ENCODE measurements around the gene LRRC36. TPM values are rescaled to one million over a fixed set of nuclear protein-coding genes. Genes with fewer than 3 reads are reported as not detected.

The LRRC36 gene
- polyA plus RNA-seq, 4 donors: 3.5 to 4.6 (median 3.9) TPM

- DNase-seq (ENCODE audit: low read depth in 4 of 4, low spot score in 3 of 4): no peak
Measured at GRCh38 chr16:67294171-67294757, 32.4 kb upstream of the LRRC36 start.

- no peak for DNase-seq (ENCODE audit: low read depth in 4 of 4, low spot score in 3 of 4)
Measured at GRCh38 chr16:67294938-67295361, 31.7 kb upstream of the LRRC36 start.

GRCh38 chr16:67296420-67296819 lies 30.2 kb upstream of the LRRC36 start:
- DNase-seq (ENCODE audit: low read depth in 4 of 4, low spot score in 3 of 4): no peak

GRCh38 chr16:67298277-67298676 lies 28.3 kb upstream of the LRRC36 start:
- DNase-seq (ENCODE audit: low read depth in 4 of 4, low spot score in 3 of 4): no peak

GRCh38 chr16:67299269-67299668 lies 27.3 kb upstream of the LRRC36 start:
- DNase-seq (ENCODE audit: low read depth in 4 of 4, low spot score in 3 of 4): no peak

- DNase-seq (ENCODE audit: low read depth in 4 of 4, low spot score in 3 of 4): no peak
Measured at GRCh38 chr16:67301080-67301782, 25.4 kb upstream of the LRRC36 start.

GRCh38 chr16:67302076-67302475 lies 24.5 kb upstream of the LRRC36 start:
- no peak for DNase-seq (ENCODE audit: low read depth in 4 of 4, low spot score in 3 of 4)

- DNase-seq (ENCODE audit: low read depth in 4 of 4, low spot score in 3 of 4): no peak
Measured at GRCh38 chr16:67302970-67303369, 23.6 kb upstream of the LRRC36 start.

GRCh38 chr16:67304020-67304419 lies 22.6 kb upstream of the LRRC36 start:
- DNase-seq (ENCODE audit: low read depth in 4 of 4, low spot score in 3 of 4): no peak

GRCh38 chr16:67305216-67306071 lies 21.2 kb upstream of the LRRC36 start:
- DNase-seq (ENCODE audit: low read depth in 4 of 4, low spot score in 3 of 4): no peak

GRCh38 chr16:67310561-67310960 lies 16.1 kb upstream of the LRRC36 start:
- DNase-seq (ENCODE audit: low read depth in 4 of 4, low spot score in 3 of 4): no peak

GRCh38 chr16:67311607-67312488 lies 14.8 kb upstream of the LRRC36 start:
- no peak for DNase-seq (ENCODE audit: low read depth in 4 of 4, low spot score in 3 of 4)

- no peak for DNase-seq (ENCODE audit: low read depth in 4 of 4, low spot score in 3 of 4)
Measured at GRCh38 chr16:67312719-67313118, 13.9 kb upstream of the LRRC36 start.

- no peak for DNase-seq (ENCODE audit: low read depth in 4 of 4, low spot score in 3 of 4)
Measured at GRCh38 chr16:67317853-67318252, 8.8 kb upstream of the LRRC36 start.

GRCh38 chr16:67326115-67326471 lies 522 bp upstream of the LRRC36 start:
- no peak for DNase-seq (ENCODE audit: low read depth in 4 of 4, low spot score in 3 of 4)

GRCh38 chr16:67327743-67328142 lies 1.1 kb downstream of the LRRC36 start:
- no peak for DNase-seq (ENCODE audit: low read depth in 4 of 4, low spot score in 3 of 4)

- no peak for DNase-seq (ENCODE audit: low read depth in 4 of 4, low spot score in 3 of 4)
Measured at GRCh38 chr16:67329901-67330300, 3.3 kb downstream of the LRRC36 start.

GRCh38 chr16:67333315-67333714 lies 6.7 kb downstream of the LRRC36 start:
- no peak for DNase-seq (ENCODE audit: low read depth in 4 of 4, low spot score in 3 of 4)

- DNase-seq (ENCODE audit: low read depth in 4 of 4, low spot score in 3 of 4): no peak
Measured at GRCh38 chr16:67336116-67336515, 9.5 kb downstream of the LRRC36 start.

- DNase-seq (ENCODE audit: low read depth in 4 of 4, low spot score in 3 of 4): no peak
Measured at GRCh38 chr16:67336648-67337047, 10.0 kb downstream of the LRRC36 start.

GRCh38 chr16:67339453-67339852 lies 12.8 kb downstream of the LRRC36 start:
- no peak for DNase-seq (ENCODE audit: low read depth in 4 of 4, low spot score in 3 of 4)
